GM23338 (cell line): ENCODE data around the gene KATNAL1. TPM values are rescaled to one million over a fixed set of nuclear protein-coding genes. Genes with fewer than 3 reads are reported as not detected.

ENCODE experiments used
- ATAC-seq: fragments of 200-7000 bp; cut with Tn5 transposase; 3 replicates; pipeline ENCODE4 v1.9.1; 2020
- DNase-seq: peaks from one replicate; pipeline ENCODE4 v3.0.0-alpha.2; 2015; ENCODE audit warnings: low spot score
- H2AFZ ChIP-seq: fragments of 200-600 bp; sonication (generic); 2 replicates; pipeline ENCODE4 v1.8.0; 2016; ENCODE audit warnings: antibody characterized with exemption, mild to moderate bottlenecking, moderate library complexity
- H3F3A ChIP-seq: fragments of 200-600 bp; sonication (generic); replicated peaks from 2 replicates; pipeline ENCODE4 v1.8.0; 2017; ENCODE audit warnings: antibody characterized with exemption, mixed run types, low read depth
- H3K27ac ChIP-seq: fragments of 200-600 bp; sonication (generic); 2 replicates; pipeline ENCODE4 v1.6.1; 2016; ENCODE audit warnings: low read depth
- H3K27me3 ChIP-seq: fragments of 200-600 bp; sonication (generic); 2 replicates; pipeline ENCODE4 v1.8.0; 2016; ENCODE audit warnings: mild to moderate bottlenecking, mixed run types, moderate library complexity; ENCODE audit not compliant: insufficient read depth
- H3K36me3 ChIP-seq: fragments of 200-600 bp; sonication (generic); 2 replicates; pipeline ENCODE4 v1.8.0; 2016; ENCODE audit warnings: mild to moderate bottlenecking; ENCODE audit not compliant: insufficient read depth
- H3K4me1 ChIP-seq: fragments of 200-600 bp; sonication (generic); 2 replicates; pipeline ENCODE4 v1.8.0; 2016; ENCODE audit warnings: mild to moderate bottlenecking, moderate library complexity; ENCODE audit not compliant: insufficient read depth
- H3K4me2 ChIP-seq: fragments of 200-600 bp; sonication (generic); 2 replicates; pipeline ENCODE4 v1.7.1; 2017; ENCODE audit warnings: mixed run types
- H3K4me3 ChIP-seq: fragments of 200-600 bp; sonication (generic); 2 replicates; pipeline ENCODE4 v1.6.1; 2016; ENCODE audit warnings: mixed run types
- H3K79me2 ChIP-seq: fragments of 200-600 bp; sonication (generic); replicated peaks from 2 replicates; pipeline ENCODE4 v1.8.0; 2017; ENCODE audit warnings: mild to moderate bottlenecking; ENCODE audit not compliant: insufficient read depth
- H3K9me2 ChIP-seq: fragments of 200-600 bp; sonication (generic); 2 replicates; pipeline ENCODE4 v1.8.0; 2017; ENCODE audit not compliant: insufficient read depth
- H4K20me1 ChIP-seq: fragments of 200-600 bp; sonication (generic); replicated peaks from 2 replicates; pipeline ENCODE4 v1.8.0; 2017; ENCODE audit warnings: mild to moderate bottlenecking; ENCODE audit not compliant: insufficient read depth
- H3K27ac Mint-ChIP-seq: 2 replicates; pipeline ENCODE4 v1.8.0; 2020; ENCODE audit warnings: inconsistent platforms, mild to moderate bottlenecking, moderate library complexity, mixed read lengths
- H3K27me3 Mint-ChIP-seq: 3 replicates; pipeline ENCODE4 v1.8.0; 2022; ENCODE audit warnings: low read depth, mild to moderate bottlenecking, moderate library complexity, mixed read lengths, inconsistent platforms; ENCODE audit not compliant: insufficient read depth, poor library complexity
- H3K36me3 Mint-ChIP-seq: 3 replicates; pipeline ENCODE4 v1.8.0; 2021; ENCODE audit warnings: low read depth, mild to moderate bottlenecking, inconsistent platforms, moderate library complexity, mixed read lengths
- H3K4me1 Mint-ChIP-seq: 3 replicates; pipeline ENCODE4 v1.8.0; 2020; ENCODE audit warnings: mild to moderate bottlenecking, inconsistent platforms, mixed read lengths
- H3K4me3 Mint-ChIP-seq: 3 replicates; pipeline ENCODE4 v1.8.0; 2021; ENCODE audit warnings: moderate library complexity, mild to moderate bottlenecking, inconsistent platforms, mixed read lengths
- H3K9me3 Mint-ChIP-seq: 3 replicates; pipeline ENCODE4 v1.8.0; 2020; ENCODE audit warnings: moderate library complexity, mild to moderate bottlenecking, inconsistent platforms, mixed read lengths
- CREB1 ChIP-seq: fragments of 250-450 bp; sonication (Bioruptor Pico); IDR thresholded peaks from 2 replicates; pipeline ENCODE4 v1.5.0; 2020; ENCODE audit warnings: low read depth, mild to moderate bottlenecking, moderate library complexity
- ETS1 ChIP-seq: IDR thresholded peaks from 2 replicates; pipeline ENCODE4 v1.6.1; 2016; ENCODE audit warnings: antibody characterized with exemption
- EZH2 ChIP-seq: fragments of 200-600 bp; sonication (generic); IDR thresholded peaks from one replicate; pipeline ENCODE4 v1.8.0; 2017; ENCODE audit warnings: antibody characterized with exemption, mild to moderate bottlenecking, low read depth; ENCODE audit not compliant: unreplicated experiment
- EZH2phosphoT487 ChIP-seq: fragments of 200-600 bp; sonication (generic); IDR thresholded peaks from one replicate; pipeline ENCODE4 v1.8.1; 2018; ENCODE audit warnings: antibody characterized with exemption; ENCODE audit not compliant: unreplicated experiment
- NANOG ChIP-seq: IDR thresholded peaks from 2 replicates; pipeline ENCODE4 v1.6.1; 2016; ENCODE audit warnings: antibody characterized with exemption, borderline replicate concordance
- REST ChIP-seq: IDR thresholded peaks from one replicate; pipeline ENCODE4 v1.6.1; 2018; ENCODE audit warnings: antibody characterized with exemption; ENCODE audit not compliant: unreplicated experiment
- ZNF114 ChIP-seq: fragments of 250-450 bp; sonication (Bioruptor Pico); IDR thresholded peaks from 2 replicates; pipeline ENCODE4 v1.5.0; 2020; ENCODE audit warnings: mild to moderate bottlenecking, moderate library complexity
- ZNF331 ChIP-seq: fragments of 250-450 bp; sonication (Bioruptor Pico); IDR thresholded peaks from 2 replicates; pipeline ENCODE4 v1.5.0; 2020; ENCODE audit warnings: low read depth, mild to moderate bottlenecking, moderate library complexity
- polyA plus RNA-seq: library from polyadenylated mRNA; unstranded; fragments of >200 nt; fragmentation: Nextera tagmentation; extraction: Ambion mirVana; gene quantifications from 2 replicates; pipeline ENCODE4 v1.2.1, GENCODE V29; 2016
- total RNA-seq: library from RNA; depleted of rRNA; stranded (reverse); fragments of >200 nt; shearing (Covaris generic); gene quantifications from 2 replicates; pipeline ENCODE4 v1.2.3, GENCODE V29; 2014
- TF ChIP-seq, protein P1 (sequence below): fragments of 250-450 bp; sonication (Bioruptor Pico); IDR thresholded peaks from 2 replicates; pipeline ENCODE4 v1.5.0; 2020; ENCODE audit warnings: mild to moderate bottlenecking, moderate library complexity

The KATNAL1 gene
- total and polyA plus RNA-seq, 2 experiments from 2014 or later = 6.1 to 11.5 TPM

DNA sequence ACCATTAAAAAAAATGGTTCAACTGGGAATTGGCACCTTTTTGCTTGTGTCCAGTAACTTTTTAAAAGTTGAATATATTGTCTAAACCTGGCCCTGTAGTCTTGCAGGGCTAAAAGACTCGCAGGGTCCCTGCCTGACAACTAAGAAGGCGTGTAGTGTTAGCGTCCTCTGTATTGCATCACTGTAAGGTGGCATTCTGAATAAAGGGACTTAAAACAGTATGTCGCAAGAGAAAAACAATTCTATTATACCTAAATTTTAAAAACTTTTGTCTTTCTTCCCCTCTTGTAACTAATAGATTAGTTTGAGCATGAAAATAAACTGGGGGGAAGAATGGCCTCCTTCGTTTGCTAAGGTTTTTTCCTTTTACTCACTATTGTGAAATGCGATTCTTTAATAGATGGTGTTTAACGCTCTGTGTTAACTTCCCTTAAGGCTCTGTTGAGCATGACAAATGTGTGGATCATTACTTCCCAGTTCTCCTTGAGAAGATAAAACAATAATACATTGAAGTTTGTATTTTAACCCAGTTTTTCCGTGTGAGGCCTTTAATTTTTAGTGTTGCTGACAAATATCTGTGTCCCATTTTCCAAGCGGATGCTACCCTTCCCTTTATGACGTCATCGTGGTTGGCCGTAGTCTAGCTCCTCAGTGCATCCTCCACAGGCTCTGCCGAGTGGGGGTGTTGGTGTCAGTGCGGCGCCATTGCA, 134.6 kb downstream of the KATNAL1 start (continued):
- TF ChIP-seq, protein P1, sequence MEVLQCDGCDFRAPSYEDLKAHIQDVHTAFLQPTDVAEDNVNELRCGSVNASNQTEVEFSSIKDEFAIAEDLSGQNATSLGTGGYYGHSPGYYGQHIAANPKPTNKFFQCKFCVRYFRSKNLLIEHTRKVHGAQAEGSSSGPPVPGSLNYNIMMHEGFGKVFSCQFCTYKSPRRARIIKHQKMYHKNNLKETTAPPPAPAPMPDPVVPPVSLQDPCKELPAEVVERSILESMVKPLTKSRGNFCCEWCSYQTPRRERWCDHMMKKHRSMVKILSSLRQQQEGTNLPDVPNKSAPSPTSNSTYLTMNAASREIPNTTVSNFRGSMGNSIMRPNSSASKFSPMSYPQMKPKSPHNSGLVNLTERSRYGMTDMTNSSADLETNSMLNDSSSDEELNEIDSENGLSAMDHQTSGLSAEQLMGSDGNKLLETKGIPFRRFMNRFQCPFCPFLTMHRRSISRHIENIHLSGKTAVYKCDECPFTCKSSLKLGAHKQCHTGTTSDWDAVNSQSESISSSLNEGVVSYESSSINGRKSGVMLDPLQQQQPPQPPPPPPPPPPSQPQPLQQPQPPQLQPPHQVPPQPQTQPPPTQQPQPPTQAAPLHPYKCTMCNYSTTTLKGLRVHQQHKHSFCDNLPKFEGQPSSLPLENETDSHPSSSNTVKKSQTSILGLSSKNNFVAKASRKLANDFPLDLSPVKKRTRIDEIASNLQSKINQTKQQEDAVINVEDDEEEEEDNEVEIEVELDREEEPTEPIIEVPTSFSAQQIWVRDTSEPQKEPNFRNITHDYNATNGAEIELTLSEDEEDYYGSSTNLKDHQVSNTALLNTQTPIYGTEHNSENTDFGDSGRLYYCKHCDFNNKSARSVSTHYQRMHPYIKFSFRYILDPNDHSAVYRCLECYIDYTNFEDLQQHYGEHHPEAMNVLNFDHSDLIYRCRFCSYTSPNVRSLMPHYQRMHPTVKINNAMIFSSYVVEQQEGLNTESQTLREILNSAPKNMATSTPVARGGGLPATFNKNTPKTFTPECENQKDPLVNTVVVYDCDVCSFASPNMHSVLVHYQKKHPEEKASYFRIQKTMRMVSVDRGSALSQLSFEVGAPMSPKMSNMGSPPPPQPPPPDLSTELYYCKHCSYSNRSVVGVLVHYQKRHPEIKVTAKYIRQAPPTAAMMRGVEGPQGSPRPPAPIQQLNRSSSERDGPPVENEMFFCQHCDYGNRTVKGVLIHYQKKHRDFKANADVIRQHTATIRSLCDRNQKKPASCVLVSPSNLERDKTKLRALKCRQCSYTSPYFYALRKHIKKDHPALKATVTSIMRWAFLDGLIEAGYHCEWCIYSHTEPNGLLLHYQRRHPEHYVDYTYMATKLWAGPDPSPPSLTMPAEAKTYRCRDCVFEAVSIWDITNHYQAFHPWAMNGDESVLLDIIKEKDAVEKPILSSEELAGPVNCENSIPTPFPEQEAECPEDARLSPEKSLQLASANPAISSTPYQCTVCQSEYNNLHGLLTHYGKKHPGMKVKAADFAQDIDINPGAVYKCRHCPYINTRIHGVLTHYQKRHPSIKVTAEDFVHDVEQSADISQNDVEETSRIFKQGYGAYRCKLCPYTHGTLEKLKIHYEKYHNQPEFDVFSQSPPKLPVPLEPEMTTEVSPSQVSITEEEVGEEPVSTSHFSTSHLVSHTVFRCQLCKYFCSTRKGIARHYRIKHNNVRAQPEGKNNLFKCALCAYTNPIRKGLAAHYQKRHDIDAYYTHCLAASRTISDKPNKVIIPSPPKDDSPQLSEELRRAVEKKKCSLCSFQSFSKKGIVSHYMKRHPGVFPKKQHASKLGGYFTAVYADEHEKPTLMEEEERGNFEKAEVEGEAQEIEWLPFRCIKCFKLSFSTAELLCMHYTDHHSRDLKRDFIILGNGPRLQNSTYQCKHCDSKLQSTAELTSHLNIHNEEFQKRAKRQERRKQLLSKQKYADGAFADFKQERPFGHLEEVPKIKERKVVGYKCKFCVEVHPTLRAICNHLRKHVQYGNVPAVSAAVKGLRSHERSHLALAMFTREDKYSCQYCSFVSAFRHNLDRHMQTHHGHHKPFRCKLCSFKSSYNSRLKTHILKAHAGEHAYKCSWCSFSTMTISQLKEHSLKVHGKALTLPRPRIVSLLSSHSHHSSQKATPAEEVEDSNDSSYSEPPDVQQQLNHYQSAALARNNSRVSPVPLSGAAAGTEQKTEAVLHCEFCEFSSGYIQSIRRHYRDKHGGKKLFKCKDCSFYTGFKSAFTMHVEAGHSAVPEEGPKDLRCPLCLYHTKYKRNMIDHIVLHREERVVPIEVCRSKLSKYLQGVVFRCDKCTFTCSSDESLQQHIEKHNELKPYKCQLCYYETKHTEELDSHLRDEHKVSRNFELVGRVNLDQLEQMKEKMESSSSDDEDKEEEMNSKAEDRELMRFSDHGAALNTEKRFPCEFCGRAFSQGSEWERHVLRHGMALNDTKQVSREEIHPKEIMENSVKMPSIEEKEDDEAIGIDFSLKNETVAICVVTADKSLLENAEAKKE (CRISPR knock-in tag) = no peak
- no peak for TF ChIP-seq ETS1

DNA sequence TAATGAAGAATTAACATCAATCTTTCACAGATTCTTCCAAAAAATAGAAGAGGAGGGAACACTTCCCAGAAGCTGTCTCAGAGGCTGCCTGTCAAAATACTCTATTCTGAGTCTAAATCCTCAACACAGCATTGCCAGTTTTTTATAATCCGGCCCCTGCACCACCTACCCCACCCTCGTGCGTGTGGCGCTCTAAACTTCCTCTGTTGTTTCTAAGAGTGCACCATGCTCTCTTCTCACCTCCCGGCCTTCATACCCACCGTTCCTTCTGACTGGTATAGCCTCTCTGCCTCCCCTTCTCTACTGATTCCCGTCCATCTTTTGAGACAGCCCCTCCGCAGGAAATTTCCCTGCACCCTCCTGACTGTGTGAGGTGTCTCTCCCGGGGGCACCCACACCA, 136.8 kb downstream of the KATNAL1 start:
- Mint-ChIP-seq H3K36me3 (no peaks in the 10 kb centered on the region), H3K4me1 (peaks cover 18% of the 10 kb centered on the region), H3K27ac (no peak overlapping the region), H3K9me3 (no peaks in the 10 kb centered on the region), H3K27me3 (no peaks in the 10 kb centered on the region), H3K4me3 (no peak overlapping the region)
- Histone ChIP-seq H4K20me1 (no peaks in the 10 kb centered on the region), H3F3A (no peaks in the 10 kb centered on the region), H3K4me2 (no peak overlapping the region), H3K9me2 (no peaks in the 10 kb centered on the region), H3K27me3 (no peaks in the 10 kb centered on the region), H3K4me1 (no peaks in the 10 kb centered on the region), H3K36me3 (no peaks in the 10 kb centered on the region), H2AFZ (no peak overlapping the region), H3K79me2 (no peaks in the 10 kb centered on the region), H3K4me3 (no peak overlapping the region), H3K27ac (no peak overlapping the region)
- DNase-seq = no peak
- ATAC-seq = no peak
- TF ChIP-seq EZH2 (no peak), ETS1 (no peak), REST (no peak), EZH2phosphoT487 (no peak), NANOG (no peak), ZNF331 (no peak), ZNF114 (CRISPR knock-in tag) (no peak), CREB1 (CRISPR knock-in tag) (no peak)
